KMS-11 (cell line): Measurements from ENCODE around the gene SSBP3.

Experiments
- H2AFZ ChIP-seq: fragments of 200-600 bp; sonication (generic); 2 replicates; pipeline ENCODE4 v1.6.1; 2016; ENCODE audit warnings: antibody characterized with exemption, mixed run types, low read depth
- H3K27ac ChIP-seq: fragments of 200-600 bp; sonication (generic); 2 replicates; pipeline ENCODE4 v1.6.1; 2016; ENCODE audit warnings: mild to moderate bottlenecking, mixed run types
- H3K27me3 ChIP-seq: fragments of 200-600 bp; sonication (generic); 2 replicates; pipeline ENCODE4 v1.6.1; 2017; ENCODE audit warnings: mild to moderate bottlenecking, low read depth, mixed run types, moderate library complexity; ENCODE audit not compliant: insufficient read depth
- H3K36me3 ChIP-seq: fragments of 200-600 bp; sonication (generic); 2 replicates; pipeline ENCODE4 v1.6.1; 2017; ENCODE audit warnings: mild to moderate bottlenecking, mixed run types; ENCODE audit not compliant: insufficient read depth
- H3K4me1 ChIP-seq: fragments of 200-600 bp; sonication (generic); 2 replicates; pipeline ENCODE4 v1.6.1; 2016; ENCODE audit warnings: mild to moderate bottlenecking, low read depth, mixed run types; ENCODE audit not compliant: poor library complexity, severe bottlenecking
- H3K4me2 ChIP-seq: fragments of 200-600 bp; sonication (generic); 2 replicates; pipeline ENCODE4 v1.7.0; 2016; ENCODE audit warnings: mild to moderate bottlenecking, mixed run types
- H3K4me3 ChIP-seq: fragments of 200-600 bp; sonication (generic); IDR thresholded peaks from 2 replicates; pipeline ENCODE4 v1.6.1; 2017; ENCODE audit warnings: low read depth, low read length, mixed read lengths; ENCODE audit not compliant: insufficient read depth
- H3K79me2 ChIP-seq: fragments of 200-600 bp; sonication (generic); 2 replicates; pipeline ENCODE4 v1.6.1; 2016; ENCODE audit warnings: low read depth, mixed run types; ENCODE audit not compliant: insufficient read depth
- H3K9ac ChIP-seq: fragments of 200-600 bp; sonication (generic); 2 replicates; pipeline ENCODE4 v1.6.1; 2016; ENCODE audit warnings: mild to moderate bottlenecking, mixed run types
- H4K20me1 ChIP-seq: fragments of 200-600 bp; sonication (generic); 2 replicates; pipeline ENCODE4 v1.6.1; 2016; ENCODE audit warnings: mild to moderate bottlenecking, mixed run types; ENCODE audit not compliant: insufficient read depth
- TF ChIP-seq, protein P1 (sequence below): fragments of 200-600 bp; sonication (generic); conservative IDR thresholded peaks from 2 replicates; pipeline ENCODE4 v1.6.1; 2017; ENCODE audit warnings: low read depth, mild to moderate bottlenecking, antibody characterized with exemption, low read length, moderate library complexity, mixed read lengths

The SSBP3 gene

DNA sequence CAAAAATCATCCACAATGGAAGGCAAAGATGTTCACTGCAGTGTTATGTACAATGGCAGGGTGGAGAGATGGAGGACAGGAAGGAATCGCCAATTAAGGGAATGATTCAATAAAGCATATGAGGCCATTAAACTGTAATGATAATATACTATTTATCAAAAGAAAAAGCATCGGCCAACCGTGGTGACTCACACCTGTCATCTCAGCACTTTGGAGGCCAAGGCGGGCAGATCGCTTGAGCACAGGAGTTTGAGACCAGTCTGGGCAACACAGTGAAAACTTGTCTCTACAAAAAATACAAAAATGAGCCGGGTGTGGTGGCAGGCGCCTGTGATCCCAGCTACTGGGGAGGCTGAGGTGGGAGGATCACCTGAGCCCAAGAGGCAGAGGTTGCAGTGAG lies 89.1 kb downstream of the SSBP3 start:
- no peaks in the 10 kb centered on the region for H3K79me2 ChIP-seq
- no peaks in the 10 kb centered on the region for H3K27me3 ChIP-seq
- H3K4me3 ChIP-seq: no peak overlapping the region
- H3K9ac ChIP-seq: no peak overlapping the region
- H4K20me1 ChIP-seq: 0 out of 2 replicates have a peak, but pooled peaks cover 2% of the 10 kb centered on the region
- H3K4me2 ChIP-seq: no peak overlapping the region
- no peaks in the 10 kb centered on the region for H3K4me1 ChIP-seq
- H3K27ac ChIP-seq: no peak overlapping the region
- H3K36me3 ChIP-seq: no peaks in the 10 kb centered on the region
- H2AFZ ChIP-seq: no peak overlapping the region
- TF ChIP-seq, protein P1, sequence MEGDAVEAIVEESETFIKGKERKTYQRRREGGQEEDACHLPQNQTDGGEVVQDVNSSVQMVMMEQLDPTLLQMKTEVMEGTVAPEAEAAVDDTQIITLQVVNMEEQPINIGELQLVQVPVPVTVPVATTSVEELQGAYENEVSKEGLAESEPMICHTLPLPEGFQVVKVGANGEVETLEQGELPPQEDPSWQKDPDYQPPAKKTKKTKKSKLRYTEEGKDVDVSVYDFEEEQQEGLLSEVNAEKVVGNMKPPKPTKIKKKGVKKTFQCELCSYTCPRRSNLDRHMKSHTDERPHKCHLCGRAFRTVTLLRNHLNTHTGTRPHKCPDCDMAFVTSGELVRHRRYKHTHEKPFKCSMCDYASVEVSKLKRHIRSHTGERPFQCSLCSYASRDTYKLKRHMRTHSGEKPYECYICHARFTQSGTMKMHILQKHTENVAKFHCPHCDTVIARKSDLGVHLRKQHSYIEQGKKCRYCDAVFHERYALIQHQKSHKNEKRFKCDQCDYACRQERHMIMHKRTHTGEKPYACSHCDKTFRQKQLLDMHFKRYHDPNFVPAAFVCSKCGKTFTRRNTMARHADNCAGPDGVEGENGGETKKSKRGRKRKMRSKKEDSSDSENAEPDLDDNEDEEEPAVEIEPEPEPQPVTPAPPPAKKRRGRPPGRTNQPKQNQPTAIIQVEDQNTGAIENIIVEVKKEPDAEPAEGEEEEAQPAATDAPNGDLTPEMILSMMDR: no peak

DNA sequence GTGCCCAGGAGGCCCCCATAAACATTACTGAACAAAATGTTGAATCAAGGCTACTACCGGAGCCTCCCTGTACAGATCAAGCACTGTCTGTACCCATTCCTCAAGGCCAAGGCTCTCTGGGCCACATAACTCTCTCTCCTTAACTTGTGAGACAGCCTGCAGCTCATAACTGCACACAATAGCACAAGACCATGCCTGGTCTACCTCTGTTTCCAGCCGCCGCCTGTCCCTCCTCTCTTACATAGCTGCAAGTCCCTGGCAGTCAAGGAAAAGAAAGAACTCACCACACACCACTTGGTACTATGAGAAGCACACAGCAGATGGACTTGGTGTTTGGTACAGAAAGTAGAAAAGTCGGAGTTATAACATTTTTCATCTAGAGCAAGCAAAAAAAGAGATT lies 91.1 kb downstream of the SSBP3 start:
- Histone ChIP-seq H3K79me2 (no peaks in the 10 kb centered on the region), H3K36me3 (no peaks in the 10 kb centered on the region), H3K27me3 (no peaks in the 10 kb centered on the region), H3K4me1 (no peaks in the 10 kb centered on the region), H3K4me3 (no peak overlapping the region), H3K27ac (no peak overlapping the region), H3K4me2 (no peak overlapping the region), H4K20me1 (0 out of 2 replicates have a peak, but pooled peaks cover 2% of the 10 kb centered on the region), H3K9ac (no peak overlapping the region), H2AFZ (no peak overlapping the region)
- TF ChIP-seq, protein P1: no peak

DNA sequence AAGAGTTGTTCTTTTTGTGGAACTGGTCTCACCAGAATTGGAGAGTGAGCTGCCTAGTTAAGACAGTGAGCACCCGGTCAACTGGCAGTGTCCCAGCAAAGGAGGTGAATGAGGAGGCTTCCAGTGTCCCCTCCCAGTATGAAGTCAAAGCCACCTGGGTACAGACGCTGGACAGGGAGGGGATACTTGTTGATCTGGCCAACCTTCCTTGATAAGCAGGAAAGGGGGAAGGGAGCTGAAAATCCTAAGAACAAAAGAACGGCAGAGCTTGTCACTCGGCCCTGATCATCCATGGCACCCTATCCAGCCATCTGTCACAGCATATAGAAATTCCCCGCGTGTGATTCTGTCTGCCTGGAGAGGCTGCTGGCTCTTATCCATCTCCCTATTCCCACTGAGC lies 91.5 kb downstream of the SSBP3 start:
- TF ChIP-seq, protein P1: no peak
- Histone ChIP-seq H4K20me1 (0 out of 2 replicates have a peak, but pooled peaks cover 2% of the 10 kb centered on the region), H3K27me3 (no peaks in the 10 kb centered on the region), H3K36me3 (no peaks in the 10 kb centered on the region), H2AFZ (no peak overlapping the region), H3K9ac (no peak overlapping the region), H3K4me1 (no peaks in the 10 kb centered on the region), H3K79me2 (no peaks in the 10 kb centered on the region), H3K4me3 (no peak overlapping the region), H3K4me2 (no peak overlapping the region), H3K27ac (no peak overlapping the region)

DNA sequence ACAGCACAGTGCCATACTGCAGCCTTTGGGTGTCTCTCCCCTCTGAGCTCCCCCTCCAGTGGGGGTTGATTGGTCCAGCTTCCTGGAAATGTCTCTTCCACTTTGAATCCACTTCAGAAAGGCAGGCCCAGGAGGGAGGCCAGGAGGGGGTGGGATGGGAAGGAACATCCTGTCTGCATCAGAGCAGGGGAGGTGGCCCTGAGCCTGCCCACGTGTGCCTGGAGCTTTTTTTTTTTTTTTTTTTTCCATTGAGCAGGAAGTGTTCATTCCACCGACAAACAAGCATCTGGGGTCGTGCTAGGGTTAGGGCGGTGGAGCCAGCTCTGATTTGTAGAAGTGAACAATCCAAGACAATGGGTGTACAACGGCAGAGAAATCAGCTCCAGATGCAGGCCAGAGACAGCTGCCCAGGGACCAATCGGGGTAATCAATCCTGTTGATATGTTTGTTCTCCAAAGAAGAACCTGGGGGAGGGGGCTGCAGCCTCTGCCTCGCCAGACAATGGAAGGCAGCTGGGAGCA lies 93.3 kb downstream of the SSBP3 start:
- Histone ChIP-seq H3K9ac (no peak overlapping the region), H2AFZ (no peak overlapping the region), H4K20me1 (0 out of 2 replicates have a peak, but pooled peaks cover 2% of the 10 kb centered on the region), H3K36me3 (no peaks in the 10 kb centered on the region), H3K79me2 (no peaks in the 10 kb centered on the region), H3K4me2 (no peak overlapping the region), H3K27me3 (no peaks in the 10 kb centered on the region), H3K4me3 (no peak overlapping the region), H3K27ac (no peak overlapping the region), H3K4me1 (no peaks in the 10 kb centered on the region)
- TF ChIP-seq, protein P1: no peak
